GM19468 (cell line): Measurements from ENCODE around the gene CA5A.
"Not testable (repeated sequence)": the region's sequence is repeated elsewhere in the genome, so short reads cannot be mapped to it uniquely, and the experiment has no call there.

Source experiments
- ATAC-seq: cut with Tn5 transposase; IDR thresholded peaks from one replicate; pipeline ENCODE4 v1.9.1; 2021; ENCODE audit warnings: mild to moderate bottlenecking, moderate library complexity, moderate number of reproducible peaks; ENCODE audit not compliant: unreplicated experiment; ENCODE audit errors: extremely low read depth

The CA5A gene

DNA sequence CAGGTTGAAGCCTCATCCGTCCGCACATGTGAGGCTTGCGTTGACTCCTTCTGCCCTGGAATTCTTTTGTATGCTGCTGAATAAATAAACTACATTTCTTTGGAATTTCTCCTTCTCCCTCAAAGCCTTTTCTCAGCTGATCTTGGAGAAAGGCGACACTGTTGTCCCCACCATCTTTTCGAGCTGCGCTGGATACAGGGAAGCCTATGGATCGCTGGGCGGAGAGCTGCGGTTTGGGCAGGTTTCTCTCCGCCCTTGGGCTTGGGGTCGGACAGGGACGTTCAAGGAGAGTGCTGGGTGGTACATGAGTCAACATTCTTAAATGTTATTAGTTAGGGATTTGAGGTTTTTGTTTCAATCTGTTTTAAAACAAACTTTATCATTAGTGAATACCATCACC is 35.8 kb downstream of the CA5A start:
- ATAC-seq = not testable (repeated sequence)

DNA sequence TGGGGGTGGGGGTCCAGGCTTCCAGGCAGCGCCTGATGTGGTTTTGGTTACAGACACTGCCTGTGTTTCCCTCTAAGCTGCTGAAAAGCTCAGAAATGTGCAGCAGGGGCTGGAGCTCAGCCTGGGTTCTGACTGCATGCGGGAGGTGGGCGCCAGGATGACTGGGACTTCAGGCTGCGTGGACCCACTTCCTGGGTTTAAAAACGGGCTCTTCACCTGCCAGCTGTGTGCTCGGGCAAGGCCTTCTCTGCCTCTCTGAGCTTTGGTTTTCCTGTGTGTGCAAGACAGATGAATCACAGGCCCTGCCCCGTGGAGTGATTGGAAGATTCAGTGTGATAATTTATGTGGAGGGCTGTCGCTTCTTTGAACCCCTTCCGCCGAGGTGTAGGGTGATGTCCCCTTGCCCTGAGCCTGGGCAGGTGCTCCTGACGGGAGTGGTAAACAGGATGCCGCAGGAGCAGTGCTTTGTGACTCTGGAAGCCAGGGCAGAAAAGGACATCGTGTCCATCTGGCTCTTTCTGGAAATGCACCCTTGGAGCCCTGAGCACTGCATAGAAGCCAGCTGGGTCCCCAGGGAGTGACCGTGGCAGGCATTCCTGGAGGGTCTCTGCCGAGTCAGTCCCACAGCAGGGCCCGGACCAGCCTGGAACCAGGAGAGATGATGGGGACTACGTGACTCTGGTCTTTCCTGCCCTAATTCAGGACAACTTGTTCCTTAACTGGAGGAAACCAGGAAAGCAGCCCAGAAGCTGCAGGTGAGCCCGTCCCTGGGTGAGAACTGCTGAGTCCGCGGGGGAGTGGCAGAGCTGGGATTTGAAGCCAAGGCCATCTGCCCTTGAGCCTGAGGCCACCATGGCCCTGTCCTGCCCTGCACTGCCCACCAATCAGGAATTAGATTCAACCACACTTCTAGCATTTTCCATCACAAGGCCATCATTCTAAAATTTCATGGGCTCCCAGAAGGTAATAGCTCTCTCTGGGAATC is 38.5 kb downstream of the CA5A start:
- ATAC-seq = no peak

DNA sequence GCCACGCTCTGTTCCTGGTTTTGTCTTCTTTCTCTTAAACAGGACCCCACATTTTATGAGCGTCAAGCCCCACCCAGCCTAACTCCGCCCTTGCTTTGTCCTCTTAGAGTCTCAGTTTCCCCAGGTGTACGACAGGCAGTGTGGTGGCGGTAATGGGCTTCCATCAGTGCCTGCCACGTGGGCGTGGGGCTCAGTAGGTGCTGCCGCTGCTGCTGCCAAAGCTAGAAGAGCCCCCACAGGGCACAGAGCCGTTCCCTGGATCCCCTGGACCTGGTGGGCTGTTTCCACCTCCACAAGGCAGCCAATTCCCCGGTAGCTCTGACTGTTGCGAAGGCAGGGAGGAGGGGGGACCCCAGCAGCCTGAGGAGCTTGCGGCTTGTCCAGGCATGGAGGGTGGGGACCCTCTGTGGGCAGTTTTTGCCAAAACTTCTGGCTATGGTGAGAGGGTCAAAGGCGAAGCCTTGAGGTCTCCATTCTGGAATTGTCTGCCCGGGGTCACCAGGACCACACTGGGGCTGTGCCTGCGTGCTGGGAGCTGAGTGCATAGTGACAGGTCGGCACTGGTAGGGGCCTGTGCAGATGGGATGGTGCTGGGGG is 39.3 kb downstream of the CA5A start:
- ATAC-seq = not testable (repeated sequence)

DNA sequence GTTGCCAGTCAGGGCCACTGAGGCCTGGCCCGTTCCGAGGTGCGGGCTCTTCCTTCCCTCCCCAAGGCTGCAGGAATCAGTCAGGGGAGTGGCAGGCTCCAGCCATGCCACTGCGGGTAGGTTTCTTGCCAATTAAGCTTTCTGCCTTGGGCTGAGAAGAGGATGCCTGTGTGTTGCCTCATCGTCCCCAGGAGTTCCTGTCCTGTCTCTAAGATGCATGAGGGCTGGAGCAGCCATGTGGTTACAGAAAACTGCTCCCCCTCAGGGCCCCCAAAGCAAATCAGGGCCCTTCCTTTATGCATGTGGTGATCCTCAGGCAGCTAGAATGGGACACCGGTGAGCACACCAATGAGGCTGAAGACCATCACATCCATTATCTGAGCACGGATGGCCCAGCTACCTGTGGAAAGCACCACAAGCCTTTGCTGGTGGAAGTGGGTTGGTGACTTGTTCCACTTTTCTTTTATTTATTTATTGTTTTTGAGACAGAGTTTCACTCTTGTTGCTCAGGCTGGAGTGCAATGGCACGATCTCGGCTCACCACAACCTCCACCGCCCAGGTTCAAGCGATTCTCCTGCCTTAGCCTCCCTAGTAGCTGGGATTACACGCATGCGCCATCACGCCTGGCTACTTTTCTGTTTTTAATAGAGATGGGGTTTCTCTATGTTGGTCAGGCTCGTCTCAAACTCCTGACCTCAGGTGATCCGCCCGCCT is 40.0 kb downstream of the CA5A start:
- not testable (repeated sequence) for ATAC-seq

DNA sequence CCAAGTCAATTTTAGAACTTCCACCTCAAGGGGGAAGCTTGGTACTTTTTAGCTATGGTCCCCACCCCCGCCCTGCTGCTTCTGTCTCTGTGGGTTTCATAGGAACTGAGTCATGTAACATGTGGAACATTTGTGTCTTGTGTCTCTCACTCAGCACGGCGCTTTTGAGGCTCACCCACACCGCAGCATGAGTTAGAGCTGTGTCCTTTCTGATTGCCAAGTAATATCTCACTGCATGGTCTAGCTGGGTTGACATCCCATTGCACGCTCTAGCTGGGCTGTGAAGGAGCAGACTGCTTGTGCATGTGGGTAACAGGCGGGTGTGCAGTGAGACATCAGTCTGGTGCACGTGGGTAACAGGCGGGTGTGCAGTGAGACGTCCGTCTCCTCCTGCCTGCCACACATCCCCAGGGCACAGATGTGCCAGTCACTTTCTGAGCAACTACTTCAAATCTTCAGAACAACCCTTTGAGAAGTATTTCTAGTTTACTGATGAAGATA is 40.6 kb downstream of the CA5A start:
- ATAC-seq = peak; percentile 37

DNA sequence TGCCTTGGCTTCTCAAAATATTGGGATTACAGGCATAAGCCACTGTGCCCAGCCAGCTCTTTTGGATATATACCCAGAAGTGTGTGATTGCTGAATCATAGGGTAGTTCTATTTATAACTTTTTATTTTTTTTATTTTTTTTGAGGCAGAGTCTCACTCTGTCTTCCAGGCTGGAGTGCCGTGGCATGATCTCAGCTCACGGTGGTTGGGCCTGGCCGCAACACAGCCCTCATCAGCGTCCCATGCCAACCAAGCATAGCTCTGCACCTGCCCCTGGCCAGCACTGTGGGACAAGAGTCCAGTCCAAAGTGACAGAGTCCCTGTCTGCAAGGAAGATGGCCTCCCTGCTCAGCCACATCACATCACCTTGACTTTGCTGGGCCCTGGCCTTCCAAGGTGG is 42.3 kb downstream of the CA5A start:
- ATAC-seq = not testable (repeated sequence)

DNA sequence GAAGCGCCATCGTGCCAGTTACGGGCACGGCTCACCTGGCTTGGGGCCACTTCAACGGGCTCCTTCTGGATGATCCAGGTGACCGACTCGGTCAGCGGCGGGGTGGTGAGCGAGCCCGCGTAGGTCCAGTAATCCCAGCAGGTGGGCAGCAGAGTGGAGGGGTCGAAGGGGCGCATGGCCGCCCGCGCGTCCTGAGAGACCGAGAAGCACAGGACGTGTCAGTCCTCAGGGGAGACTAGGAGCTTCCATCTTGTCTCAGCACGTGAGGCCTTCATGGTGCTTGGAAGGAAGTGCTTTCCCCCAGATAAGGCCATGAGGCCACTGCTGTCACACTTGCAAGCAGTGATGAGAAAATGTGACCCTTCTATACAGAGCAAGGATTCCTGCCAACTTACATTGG is 44.6 kb downstream of the CA5A start:
- no peak for ATAC-seq

DNA sequence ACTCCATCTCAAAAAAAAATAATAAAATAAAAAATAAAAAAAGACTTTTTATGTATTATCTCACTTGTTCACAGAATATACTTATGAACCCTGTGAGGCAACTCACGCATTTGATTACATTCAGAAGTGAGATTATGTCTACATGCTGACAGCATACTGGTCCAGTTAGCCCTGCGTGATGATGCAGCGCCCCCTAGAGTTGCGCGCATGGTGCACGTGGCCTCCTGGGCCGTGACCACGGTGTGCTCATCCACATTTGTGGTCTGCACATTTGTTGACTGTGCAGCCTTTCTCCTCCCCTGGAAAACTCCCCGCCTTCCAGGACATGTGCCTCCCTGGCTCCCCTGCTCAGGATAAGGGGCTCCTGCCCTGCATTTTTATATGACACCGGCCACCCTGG is 46.6 kb downstream of the CA5A start:
- ATAC-seq = not testable (repeated sequence)

DNA sequence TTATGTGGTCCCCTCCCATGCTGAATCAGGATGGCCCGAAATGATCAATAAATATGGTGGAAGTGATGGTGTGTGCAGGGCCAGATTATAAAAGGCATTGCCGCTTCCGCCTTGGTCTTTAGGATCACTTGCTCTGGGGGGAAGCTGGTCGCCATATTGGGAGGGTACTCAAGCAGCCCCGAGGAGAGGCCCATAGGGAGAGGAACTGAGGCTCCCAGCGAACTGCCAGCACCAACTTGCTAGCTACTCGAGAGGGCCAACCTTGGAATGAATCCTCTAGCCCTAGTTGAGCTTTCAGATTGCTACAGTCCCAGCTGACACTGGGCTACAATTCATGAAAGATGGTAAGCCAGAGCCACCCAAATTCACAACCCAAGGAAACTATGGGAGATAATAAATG is 48.0 kb downstream of the CA5A start:
- not testable (repeated sequence) for ATAC-seq

DNA sequence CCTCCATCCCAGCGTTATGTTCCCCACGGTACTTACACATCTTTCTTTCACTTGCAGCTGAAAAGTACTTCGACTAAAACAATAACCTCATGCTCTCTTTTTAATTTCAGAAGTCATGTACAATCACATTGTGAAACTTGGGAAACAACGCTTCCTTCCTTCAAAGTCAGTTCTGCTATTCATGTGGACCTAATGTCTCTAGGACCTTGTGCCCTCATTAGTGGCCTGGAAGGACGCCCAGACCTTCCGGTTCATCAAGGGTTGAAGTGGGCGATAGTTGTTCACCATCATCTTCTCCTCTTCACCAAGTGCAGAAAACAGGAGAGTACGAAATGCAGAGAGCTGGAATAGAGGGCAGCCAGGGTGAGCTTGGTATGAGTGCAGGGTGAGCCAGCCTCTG is 48.4 kb downstream of the CA5A start:
- ATAC-seq = not testable (repeated sequence)

DNA sequence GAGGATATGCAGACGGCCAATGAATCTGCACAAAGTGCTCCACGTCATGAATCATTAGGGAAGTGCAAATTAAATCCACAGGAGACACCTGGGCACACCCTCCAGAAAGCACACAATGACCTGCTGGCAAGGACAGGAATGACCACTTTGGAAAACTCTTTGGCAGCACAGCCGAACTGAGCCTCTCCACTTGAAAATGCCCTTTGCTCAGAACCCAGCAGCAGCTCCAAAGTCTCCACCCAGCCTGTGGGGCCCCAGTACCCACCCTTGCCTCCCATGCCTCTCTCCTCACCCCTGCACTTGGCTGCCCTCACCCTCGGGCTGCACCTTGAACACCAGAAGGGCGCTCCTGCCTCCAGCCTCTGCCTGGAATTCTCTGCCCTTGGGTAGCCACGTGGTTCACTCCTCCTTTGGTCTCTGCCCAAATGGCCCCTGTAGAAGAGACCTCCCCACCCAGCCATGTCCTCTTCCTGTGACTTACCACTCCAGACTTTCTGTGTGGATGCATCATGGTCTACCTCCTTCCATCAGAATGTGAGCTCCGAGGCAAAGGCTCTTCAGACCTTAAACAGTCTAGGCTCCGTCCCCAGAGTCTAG is 50.9 kb downstream of the CA5A start:
- ATAC-seq = not testable (repeated sequence)

DNA sequence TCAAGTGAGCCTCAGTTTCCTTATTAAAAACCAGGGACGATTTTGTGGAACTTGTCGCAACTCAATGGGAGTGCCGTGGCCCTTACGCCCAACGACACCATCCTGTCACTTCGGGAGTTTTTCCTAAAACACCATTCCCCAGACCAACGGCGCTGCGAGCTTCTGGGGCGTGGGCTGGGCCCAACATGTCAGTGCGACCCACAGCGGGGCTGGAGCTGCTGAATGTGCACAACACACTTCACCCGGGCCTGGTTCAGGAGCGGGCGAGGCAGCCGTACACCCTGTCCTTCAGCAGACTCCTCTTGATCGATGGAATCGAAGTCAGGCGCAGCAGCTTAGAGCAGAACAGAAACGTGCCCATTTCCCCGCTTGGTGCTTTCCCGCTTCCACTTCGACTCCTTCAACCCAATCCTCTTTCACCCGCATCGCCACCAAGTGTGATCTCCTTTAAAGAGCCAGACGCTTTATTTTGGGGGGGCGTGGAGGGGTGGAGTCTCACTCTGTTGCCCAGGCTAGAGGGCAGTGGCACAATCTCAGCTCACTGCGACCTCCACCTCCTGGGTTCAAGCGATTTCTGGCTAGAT is 53.8 kb downstream of the CA5A start:
- no peak for ATAC-seq

DNA sequence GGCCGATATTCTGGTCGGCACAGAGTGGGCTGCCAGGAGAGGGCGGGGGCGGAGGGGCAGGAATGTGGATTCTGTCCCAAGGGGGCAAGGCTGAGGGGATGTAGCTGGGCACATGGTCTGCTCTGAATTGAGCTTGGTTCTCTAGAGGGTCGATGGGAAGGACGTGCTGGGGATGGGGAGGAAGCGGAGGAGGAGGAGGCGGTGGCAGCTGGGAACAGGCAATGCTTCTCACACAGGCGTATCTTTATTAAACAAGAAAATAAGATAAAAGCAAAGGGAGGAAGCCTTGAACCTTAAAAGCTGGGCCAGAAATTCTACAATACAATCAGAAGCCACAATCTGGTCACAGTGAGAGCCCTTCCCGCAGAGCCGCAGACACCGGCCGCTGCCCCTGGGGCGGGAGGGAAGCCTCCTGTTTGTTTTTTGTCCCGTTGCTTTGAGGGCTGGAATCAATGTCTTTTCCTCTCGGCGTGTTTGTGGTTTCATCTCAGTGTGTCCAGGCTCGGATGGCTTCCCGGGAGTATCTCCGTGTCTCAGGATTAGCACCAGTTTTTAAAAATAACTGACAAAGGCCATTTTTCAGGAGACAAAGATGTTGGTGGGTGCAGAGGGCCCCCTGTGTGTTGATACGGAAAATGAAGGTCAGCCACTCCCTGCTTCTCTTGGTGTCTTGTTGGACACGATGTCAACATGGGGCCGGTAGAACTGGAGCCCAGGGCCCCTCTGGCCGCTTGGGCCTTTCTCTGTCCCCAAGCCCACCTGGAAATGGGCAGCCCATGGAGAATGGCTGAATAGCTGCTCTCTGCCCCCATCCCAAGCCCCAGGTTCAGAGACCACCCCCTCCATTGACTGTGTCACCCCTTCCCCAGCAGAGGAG is 54.8 kb downstream of the CA5A start:
- no peak for ATAC-seq

DNA sequence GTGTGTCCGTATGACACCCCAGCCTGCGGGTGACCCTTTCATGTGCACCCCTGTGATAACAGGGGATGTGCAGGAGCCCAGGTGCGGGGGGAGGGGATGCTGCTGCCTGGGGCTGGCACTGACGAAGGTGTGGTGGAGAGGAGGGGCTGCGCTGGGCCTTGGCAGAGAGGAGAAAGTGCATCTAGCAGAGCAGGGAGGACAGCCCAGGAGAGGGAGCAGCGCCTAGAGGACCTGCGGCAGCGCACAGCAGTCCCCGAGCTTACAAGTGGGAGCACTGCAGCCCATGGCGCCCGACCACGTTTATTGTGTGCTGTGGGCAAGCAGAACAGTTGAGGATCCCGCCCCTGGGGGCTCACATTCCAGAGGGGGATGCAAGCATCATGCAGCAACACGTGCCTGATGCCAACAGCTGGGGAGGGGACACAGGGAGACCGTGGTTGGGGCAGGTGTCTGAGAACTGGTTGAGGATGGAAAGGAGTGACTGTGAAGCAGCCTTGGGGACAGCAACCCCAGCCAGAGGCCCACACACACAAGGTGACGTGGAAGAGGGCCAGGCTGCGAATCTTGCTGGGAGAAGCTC is 56.1 kb downstream of the CA5A start:
- ATAC-seq = no peak

DNA sequence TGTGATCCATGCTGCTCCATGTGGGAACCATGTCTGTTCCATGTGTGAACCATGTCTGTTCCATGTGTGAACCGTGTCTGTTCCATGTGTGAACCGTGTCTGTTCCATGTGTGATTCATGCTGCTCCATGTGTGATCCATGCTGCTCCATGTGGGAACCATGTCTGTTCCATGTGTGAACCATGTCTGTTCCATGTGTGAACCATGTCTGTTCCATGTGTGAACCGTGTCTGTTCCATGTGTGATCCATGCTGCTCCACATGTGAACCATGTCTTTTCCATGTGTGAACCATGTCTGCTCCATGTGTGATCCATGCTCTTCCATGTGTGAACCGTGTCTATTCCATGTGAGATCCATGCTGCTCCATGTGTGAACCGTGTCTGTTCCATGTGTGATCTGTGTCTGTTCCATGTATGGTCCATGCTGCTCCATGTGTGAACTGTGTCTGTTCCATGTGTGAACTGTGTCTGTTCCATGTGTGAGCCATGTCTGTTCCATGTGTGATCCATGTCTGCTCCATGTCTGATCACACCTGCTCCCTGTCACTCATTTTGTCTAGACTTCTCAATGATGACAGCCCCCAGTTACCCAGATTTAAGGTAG is 56.8 kb downstream of the CA5A start:
- not testable (repeated sequence) for ATAC-seq

DNA sequence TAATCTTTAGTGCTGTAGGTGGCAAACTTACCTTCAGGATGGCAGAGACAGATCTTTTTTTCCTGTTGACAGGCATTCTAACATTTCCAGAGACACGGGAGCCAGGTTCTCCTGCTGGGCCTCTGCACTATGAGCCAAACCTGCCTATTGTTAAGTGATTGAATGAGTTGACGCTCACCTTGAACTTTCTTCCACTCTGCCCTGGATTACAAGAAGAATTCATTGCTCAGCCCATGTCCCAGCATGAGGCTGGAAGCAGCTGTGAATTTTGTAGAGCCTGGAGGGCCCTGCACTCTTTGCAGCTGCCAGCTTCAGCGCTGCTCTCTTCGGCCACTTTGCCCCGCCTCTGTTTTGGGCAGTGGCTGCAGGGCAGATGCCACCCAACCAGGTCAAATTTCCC is 57.6 kb downstream of the CA5A start:
- ATAC-seq = no peak

DNA sequence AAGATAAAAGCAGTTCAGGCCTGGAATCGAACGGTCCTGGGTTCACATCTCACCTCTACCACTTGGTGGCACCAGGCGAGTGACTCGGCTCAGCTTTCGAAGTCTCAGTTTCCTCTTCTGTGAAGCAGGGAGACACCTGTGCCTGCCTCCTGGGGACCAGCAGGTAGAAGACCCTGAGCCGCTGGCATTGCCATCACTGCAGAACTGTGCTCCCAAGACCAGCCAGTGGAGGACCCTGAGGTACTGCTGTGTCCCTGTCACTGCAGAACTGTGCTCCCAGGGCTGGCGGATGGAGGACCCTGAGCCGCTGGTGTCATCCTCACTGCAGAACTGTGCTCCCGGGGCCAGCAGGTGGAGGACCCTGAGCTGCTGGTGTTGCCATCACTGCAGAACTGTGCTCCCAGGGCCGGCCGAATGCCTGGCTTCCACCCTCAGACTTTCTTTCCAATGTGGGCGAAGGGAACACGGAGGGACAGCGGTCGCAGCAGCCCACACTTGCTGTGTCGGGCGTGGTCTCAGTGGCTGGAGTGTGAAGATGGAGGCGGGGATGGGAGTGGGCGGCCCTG is 58.3 kb downstream of the CA5A start:
- no peak for ATAC-seq
